ENCODE measurements around the gene GPSM1.
A peak's percentile ranks its signal among the peaks of the same experiment; 100 is the strongest.

Gene GPSM1

GRCh38 chr9:136304981-136305380 is 22.4 kb upstream of the GPSM1 start:
- no peak for TF ChIP-seq POLR2A (IDR thresholded peaks at IDR 0.05; ENCODE audit: low read depth, low read length)
- no peak for FAIRE-seq
- no peak for DNase-seq (ENCODE audit: insufficient read length, low spot score)

- no peak for FAIRE-seq
- no peak for TF ChIP-seq POLR2A (IDR thresholded peaks at IDR 0.05; ENCODE audit: low read depth, low read length)
- no peak for DNase-seq (ENCODE audit: insufficient read length, low spot score)
Measured at GRCh38 chr9:136305804-136306203, 21.5 kb upstream of the GPSM1 start.

GRCh38 chr9:136306211-136307208 is 20.8 kb upstream of the GPSM1 start:
- TF ChIP-seq POLR2A (IDR thresholded peaks at IDR 0.05; ENCODE audit: low read depth, low read length) = no peak
- DNase-seq (ENCODE audit: insufficient read length, low spot score) (no peak), FAIRE-seq (no peak)

- no peak for DNase-seq (ENCODE audit: insufficient read length, low spot score)
- no peak for TF ChIP-seq POLR2A (IDR thresholded peaks at IDR 0.05; ENCODE audit: low read depth, low read length)
- no peak for FAIRE-seq
Measured at GRCh38 chr9:136307215-136307750, 20.1 kb upstream of the GPSM1 start.

GRCh38 chr9:136308006-136308701 is 19.2 kb upstream of the GPSM1 start:
- no peak for TF ChIP-seq POLR2A (IDR thresholded peaks at IDR 0.05; ENCODE audit: low read depth, low read length)
- FAIRE-seq = no peak
- DNase-seq (ENCODE audit: insufficient read length, low spot score) = no peak

- FAIRE-seq (no peak), DNase-seq (ENCODE audit: insufficient read length, low spot score) (no peak)
- TF ChIP-seq POLR2A (IDR thresholded peaks at IDR 0.05; ENCODE audit: low read depth, low read length) = no peak
Measured at GRCh38 chr9:136308702-136309053, 18.7 kb upstream of the GPSM1 start.

GRCh38 chr9:136309101-136309801 is 18.1 kb upstream of the GPSM1 start:
- FAIRE-seq = no peak
- DNase-seq (ENCODE audit: insufficient read length, low spot score) = no peak
- no peak for TF ChIP-seq POLR2A (IDR thresholded peaks at IDR 0.05; ENCODE audit: low read depth, low read length)

GRCh38 chr9:136309806-136310220 is 17.5 kb upstream of the GPSM1 start:
- DNase-seq (ENCODE audit: insufficient read length, low spot score) = no peak
- TF ChIP-seq POLR2A (IDR thresholded peaks at IDR 0.05; ENCODE audit: low read depth, low read length) = no peak
- FAIRE-seq = no peak

- TF ChIP-seq POLR2A (IDR thresholded peaks at IDR 0.05; ENCODE audit: low read depth, low read length) = no peak
- FAIRE-seq = no peak
- DNase-seq (ENCODE audit: insufficient read length, low spot score) = no peak
Measured at GRCh38 chr9:136310273-136311030, 16.9 kb upstream of the GPSM1 start.

GRCh38 chr9:136311051-136312008 is 16.0 kb upstream of the GPSM1 start:
- DNase-seq (ENCODE audit: insufficient read length, low spot score) (peak; percentile 86), FAIRE-seq (no peak)
- no peak for TF ChIP-seq POLR2A (IDR thresholded peaks at IDR 0.05; ENCODE audit: low read depth, low read length)

GRCh38 chr9:136312009-136312375 is 15.3 kb upstream of the GPSM1 start:
- DNase-seq (ENCODE audit: insufficient read length, low spot score) = no peak
- FAIRE-seq = no peak
- TF ChIP-seq POLR2A (IDR thresholded peaks at IDR 0.05; ENCODE audit: low read depth, low read length) = no peak

GRCh38 chr9:136312436-136312835 is 14.9 kb upstream of the GPSM1 start:
- peak; percentile 96 for DNase-seq (ENCODE audit: insufficient read length, low spot score)
- no peak for TF ChIP-seq POLR2A (IDR thresholded peaks at IDR 0.05; ENCODE audit: low read depth, low read length)

More at GRCh38 chr9:136312436-136312835, 14.9 kb upstream of the GPSM1 start:
- no peak for FAIRE-seq
